ENCODE results near the gene KCNMA1. TPM values are rescaled to one million over a fixed set of nuclear protein-coding genes. Genes with fewer than 3 reads are reported as not detected.

The KCNMA1 gene
- polyA plus RNA-seq, 6 donors from 2014 or later: not detected

DNA sequence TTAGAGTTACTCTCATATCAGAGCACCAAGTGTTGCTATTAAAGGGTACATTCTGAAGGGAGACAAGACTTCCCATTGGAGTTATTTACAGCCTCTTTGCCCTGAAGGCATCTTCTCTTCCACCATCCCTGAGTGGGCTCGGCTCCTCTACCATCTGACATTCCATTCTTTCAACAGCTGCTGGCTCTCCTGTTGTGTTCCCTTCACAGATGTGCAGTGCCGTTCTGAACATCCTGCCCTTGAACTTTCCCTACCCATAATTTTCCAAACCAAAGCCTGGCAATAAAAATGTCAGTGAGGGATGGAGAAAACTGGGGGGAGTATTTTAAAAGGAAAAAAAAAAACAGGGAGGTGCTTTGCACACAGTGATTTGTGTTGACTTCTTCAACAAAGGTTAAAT lies 392.9 kb downstream of the KCNMA1 start:
- DNase-seq: no peak
- no peak for ATAC-seq (ENCODE audit: low read depth in 2 of 2)
- Mint-ChIP-seq H3K4me1 (peaks cover 0 to 3% (median 0%) of the 10 kb centered on the region in 3 donors), H3K36me3 (no peaks in the 10 kb centered on the region), H3K27ac (no peak overlapping the region), H3K9me3 (no peaks in the 10 kb centered on the region), H3K27me3 (peaks cover 5 to 13% (median 9%) of the 10 kb centered on the region in 3 donors), H3K4me3 (no peak overlapping the region)

DNA sequence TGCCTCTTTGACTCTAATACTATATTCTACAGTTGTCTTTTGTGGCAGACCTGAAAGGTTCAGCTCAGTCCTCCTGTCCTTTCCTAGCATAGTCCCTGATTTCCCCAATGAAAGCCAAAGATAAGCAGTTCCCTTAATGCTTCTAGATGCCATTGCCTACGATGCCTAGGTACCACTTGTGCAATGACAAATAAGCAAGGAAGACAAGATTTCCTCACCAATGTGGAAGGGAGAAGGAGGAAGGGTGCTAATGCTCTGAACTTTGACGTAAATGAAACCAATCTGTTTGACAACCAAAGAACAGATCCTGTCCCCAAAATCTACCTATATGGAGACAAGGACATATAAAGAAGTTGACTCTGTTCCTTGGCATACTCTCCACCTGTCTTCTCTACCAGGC lies 393.3 kb downstream of the KCNMA1 start:
- peak overlapping the region in 1 of 6 donors; percentile 23 for H3K27ac Mint-ChIP-seq
- DNase-seq: no peak
- H3K9me3 Mint-ChIP-seq: no peaks in the 10 kb centered on the region

DNA sequence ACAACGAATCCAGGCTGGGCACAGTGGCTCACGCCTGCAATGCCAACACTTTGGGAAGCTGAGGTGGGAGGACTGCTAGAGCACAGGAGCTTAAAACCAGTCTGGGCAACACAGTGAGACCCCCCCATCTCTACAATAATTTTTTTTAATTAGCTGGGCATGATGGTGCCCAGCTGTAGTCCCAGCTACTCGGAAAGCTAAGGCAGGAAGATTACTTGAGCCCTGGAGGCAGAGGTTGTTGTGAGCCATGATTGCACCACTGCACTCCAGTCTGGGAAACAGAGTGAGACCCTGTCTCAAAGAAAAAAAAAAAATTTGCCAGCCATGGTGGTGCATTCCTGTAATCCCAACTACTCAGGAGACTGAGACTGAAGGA lies 396.3 kb downstream of the KCNMA1 start:
- no peaks in the 10 kb centered on the region for H3K36me3 Mint-ChIP-seq
- H3K4me1 Mint-ChIP-seq: peaks cover 0 to 3% (median 0%) of the 10 kb centered on the region in 3 donors
- peaks cover 0 to 2% (median 0%) of the 10 kb centered on the region in 7 donors for H3K9me3 Mint-ChIP-seq
- no peak overlapping the region for H3K4me3 Mint-ChIP-seq
- DNase-seq (no peak), ATAC-seq (ENCODE audit: low read depth in 2 of 2) (no peak)
- H3K27ac Mint-ChIP-seq: no peak overlapping the region
- peaks cover 0 to 5% (median 0%) of the 10 kb centered on the region in 3 donors for H3K27me3 Mint-ChIP-seq

More for the DNA sequence above, 393.3 kb downstream of the KCNMA1 start:
- Mint-ChIP-seq H3K36me3 (no peaks in the 10 kb centered on the region), H3K4me3 (no peak overlapping the region), H3K27me3 (peaks cover 3 to 12% (median 8%) of the 10 kb centered on the region in 3 donors), H3K4me1 (peaks cover 0 to 3% (median 0%) of the 10 kb centered on the region in 3 donors)
- ATAC-seq (ENCODE audit: low read depth in 2 of 2): no peak

DNA sequence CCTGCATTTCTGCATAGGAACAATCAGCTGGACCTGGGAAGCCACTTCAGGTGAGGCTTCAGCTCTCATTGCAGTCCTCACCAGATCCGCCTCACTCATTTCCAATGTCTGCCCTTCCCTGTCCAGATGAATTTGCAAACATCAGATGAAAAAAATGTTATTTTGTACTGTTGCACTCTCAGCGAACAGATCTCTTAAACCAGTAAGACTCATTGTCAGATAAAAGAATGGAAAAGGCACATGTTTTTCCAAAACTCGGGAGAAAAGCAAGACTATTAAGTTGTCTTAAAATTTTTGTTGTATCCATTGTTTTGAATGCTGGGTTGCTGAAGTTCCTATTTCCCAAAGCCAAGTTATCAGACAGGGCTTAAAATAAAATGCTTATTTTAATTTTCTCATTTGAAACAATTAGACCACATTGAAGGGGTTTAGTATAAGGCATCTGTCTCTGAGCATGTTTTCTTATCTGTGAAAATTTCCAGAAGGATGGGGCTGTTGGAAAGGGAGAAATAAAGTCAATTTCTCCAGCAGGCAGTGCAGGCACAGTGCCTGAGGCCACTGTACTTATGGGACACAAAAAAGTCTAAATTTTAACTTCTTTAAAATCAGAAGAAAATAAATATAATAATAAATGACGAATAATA lies 396.8 kb downstream of the KCNMA1 start:
- Mint-ChIP-seq H3K4me1 (peaks cover 0 to 3% (median 0%) of the 10 kb centered on the region in 3 donors), H3K27ac (no peak overlapping the region), H3K9me3 (peaks cover 0 to 2% (median 0%) of the 10 kb centered on the region in 7 donors), H3K27me3 (peaks cover 0 to 5% (median 0%) of the 10 kb centered on the region in 3 donors), H3K36me3 (no peaks in the 10 kb centered on the region), H3K4me3 (no peak overlapping the region)
- ATAC-seq (ENCODE audit: low read depth in 2 of 2): no peak
- DNase-seq: no peak

DNA sequence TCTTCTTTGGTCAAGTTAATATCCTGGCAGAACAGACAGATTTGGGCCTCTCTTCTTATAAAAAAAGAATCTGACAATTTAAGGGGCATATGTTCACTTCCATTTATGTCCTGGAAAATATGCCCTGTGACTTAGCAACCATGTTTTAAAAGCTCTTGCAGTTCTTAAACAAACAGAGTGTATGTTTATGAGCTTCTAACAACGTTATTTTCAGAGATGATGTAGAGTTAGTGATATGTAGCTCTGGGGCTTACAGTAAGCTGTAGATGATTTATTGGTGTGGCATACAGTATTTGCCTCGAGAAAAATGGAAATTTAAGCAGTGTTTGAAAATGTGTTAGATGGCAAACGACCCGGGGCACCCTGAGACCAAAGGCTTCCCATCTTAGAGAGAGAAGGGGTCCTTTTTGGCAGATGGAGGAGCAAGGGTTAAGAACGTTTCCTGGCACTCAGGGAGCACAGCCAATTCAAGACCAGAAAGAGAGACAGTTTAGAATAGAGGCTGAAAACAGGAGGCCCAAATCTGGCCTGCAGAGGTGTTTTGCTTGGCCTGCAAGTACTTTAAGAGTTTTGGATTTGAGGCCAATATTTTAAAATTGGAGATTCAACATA lies 397.5 kb downstream of the KCNMA1 start:
- Mint-ChIP-seq H3K9me3 (peaks cover 0 to 2% (median 0%) of the 10 kb centered on the region in 7 donors), H3K27ac (no peak overlapping the region), H3K27me3 (peaks cover 0 to 5% (median 0%) of the 10 kb centered on the region in 3 donors), H3K4me1 (peaks cover 0 to 3% (median 0%) of the 10 kb centered on the region in 3 donors), H3K36me3 (no peaks in the 10 kb centered on the region), H3K4me3 (no peak overlapping the region)
- ATAC-seq (ENCODE audit: low read depth in 2 of 2) (no peak), DNase-seq (no peak)

DNA sequence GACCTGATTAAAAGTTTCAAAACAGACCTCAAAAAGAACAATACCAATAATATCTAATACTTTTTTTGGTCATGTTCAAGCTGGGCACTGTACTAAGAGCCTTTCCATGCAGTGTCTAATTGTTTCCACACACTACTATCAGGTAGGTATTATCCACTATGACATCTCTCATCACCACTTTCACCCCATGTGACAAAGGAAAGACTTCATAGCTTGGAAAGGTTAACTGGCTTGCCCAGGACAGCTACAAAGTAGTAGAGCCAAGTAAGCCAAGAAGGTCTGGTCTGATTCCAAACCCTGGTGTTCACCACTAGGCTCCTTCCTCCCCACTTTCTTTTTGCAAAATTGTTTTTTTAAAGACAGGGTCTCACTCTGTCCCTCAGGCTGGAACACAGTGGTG lies 400.5 kb downstream of the KCNMA1 start:
- no peak for DNase-seq
- peaks cover 0 to 3% (median 0%) of the 10 kb centered on the region in 7 donors for H3K9me3 Mint-ChIP-seq
- no peaks in the 10 kb centered on the region for H3K36me3 Mint-ChIP-seq
- no peak for ATAC-seq (ENCODE audit: low read depth in 2 of 2)
- no peaks in the 10 kb centered on the region for H3K4me1 Mint-ChIP-seq
- peaks cover 0 to 5% (median 0%) of the 10 kb centered on the region in 3 donors for H3K27me3 Mint-ChIP-seq
- H3K4me3 Mint-ChIP-seq: no peak overlapping the region
- H3K27ac Mint-ChIP-seq: no peak overlapping the region

DNA sequence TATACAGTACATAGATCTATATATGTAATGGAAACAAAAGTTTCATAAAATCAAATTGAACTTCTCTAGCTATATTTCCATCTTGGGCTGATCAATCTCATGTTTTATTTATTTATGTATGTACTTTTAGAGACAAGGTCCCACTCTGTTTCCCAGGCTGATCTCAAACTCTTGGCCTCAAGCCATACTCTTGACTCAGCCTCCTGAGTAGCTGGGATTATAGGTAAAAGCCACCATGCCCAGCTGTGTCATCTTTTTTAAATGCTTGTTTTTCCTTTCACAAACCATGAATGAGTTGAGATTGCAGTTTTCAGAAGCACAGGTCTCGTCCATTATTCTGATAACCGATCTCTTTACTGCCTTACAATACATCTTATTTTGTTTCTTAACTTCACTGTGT lies 400.9 kb downstream of the KCNMA1 start:
- H3K27me3 Mint-ChIP-seq: peaks cover 0 to 7% (median 0%) of the 10 kb centered on the region in 3 donors
- ATAC-seq (ENCODE audit: low read depth in 2 of 2) (no peak), DNase-seq (no peak)
- no peak overlapping the region for H3K4me3 Mint-ChIP-seq
- H3K27ac Mint-ChIP-seq: no peak overlapping the region
- H3K9me3 Mint-ChIP-seq: peaks cover 0 to 3% (median 0%) of the 10 kb centered on the region in 7 donors
- no peaks in the 10 kb centered on the region for H3K36me3 Mint-ChIP-seq
- no peaks in the 10 kb centered on the region for H3K4me1 Mint-ChIP-seq

DNA sequence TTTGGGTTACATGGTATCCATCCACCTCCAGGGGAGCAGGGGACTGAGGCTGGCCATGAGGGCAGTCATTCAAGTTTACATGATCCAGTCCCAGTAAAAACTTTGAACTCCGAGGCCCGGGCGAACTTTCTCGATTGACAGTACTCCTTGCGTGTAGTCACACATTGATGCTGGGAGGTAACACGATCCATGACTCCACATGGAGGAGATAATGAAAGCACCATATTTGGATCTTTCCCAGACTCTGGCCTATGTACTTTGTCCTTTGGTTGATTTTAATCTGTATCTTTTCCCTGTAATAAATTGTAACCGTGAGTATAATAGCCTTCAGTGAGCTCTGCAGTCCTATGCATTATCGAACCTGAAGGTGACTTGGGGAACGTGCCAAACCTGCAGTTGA lies 401.6 kb downstream of the KCNMA1 start:
- DNase-seq (no peak), ATAC-seq (ENCODE audit: low read depth in 2 of 2) (no peak)
- H3K4me1 Mint-ChIP-seq: no peaks in the 10 kb centered on the region
- peaks cover 0 to 3% (median 0%) of the 10 kb centered on the region in 7 donors for H3K9me3 Mint-ChIP-seq
- no peaks in the 10 kb centered on the region for H3K36me3 Mint-ChIP-seq
- peaks cover 0 to 11% (median 0%) of the 10 kb centered on the region in 3 donors for H3K27me3 Mint-ChIP-seq
- no peak overlapping the region for H3K27ac Mint-ChIP-seq
- no peak overlapping the region for H3K4me3 Mint-ChIP-seq

DNA sequence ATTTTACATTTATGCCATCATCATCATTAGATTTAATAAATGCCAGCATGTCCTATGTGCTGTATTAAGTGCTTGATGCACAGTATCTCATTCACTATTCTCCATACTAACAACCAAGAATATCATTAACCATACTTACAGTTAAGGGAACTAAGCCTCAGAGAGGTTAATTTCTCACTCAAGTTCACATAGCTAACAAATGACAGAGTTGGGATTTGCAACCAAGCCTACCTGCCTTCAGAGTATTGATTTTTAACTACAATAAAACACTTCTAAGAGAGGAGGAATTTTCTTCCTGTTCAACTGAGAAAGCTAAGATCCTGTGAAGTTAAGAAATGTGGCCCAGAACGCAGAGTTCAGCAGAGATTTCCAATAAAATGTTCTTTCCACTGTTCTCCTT lies 403.0 kb downstream of the KCNMA1 start:
- Mint-ChIP-seq H3K27me3 (peaks cover 0 to 18% (median 0%) of the 10 kb centered on the region in 3 donors), H3K4me3 (no peak overlapping the region), H3K9me3 (peaks cover 0 to 3% (median 0%) of the 10 kb centered on the region in 7 donors), H3K27ac (no peak overlapping the region), H3K36me3 (no peaks in the 10 kb centered on the region), H3K4me1 (no peaks in the 10 kb centered on the region)
- ATAC-seq (ENCODE audit: low read depth in 2 of 2) (no peak), DNase-seq (no peak)

DNA sequence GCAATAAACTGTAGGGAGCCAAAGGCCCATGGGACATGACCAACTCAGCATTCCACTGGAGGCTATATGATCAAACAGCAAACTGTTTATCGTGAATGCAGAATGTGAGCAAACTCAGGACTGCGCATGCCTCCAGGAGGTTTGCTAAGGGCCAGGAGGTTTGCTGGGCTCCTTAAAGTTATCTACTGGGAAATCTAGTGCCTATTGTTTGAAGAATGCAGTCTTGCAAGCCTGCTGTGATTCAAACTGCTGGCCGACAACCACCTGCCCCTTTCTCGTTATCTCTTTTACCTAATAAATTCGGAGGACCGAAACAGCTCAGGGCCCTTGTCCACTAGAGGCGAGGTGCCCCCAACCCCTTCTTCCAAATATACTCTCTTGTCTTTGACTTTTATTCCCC lies 404.1 kb downstream of the KCNMA1 start:
- ATAC-seq (ENCODE audit: low read depth in 2 of 2) (no peak), DNase-seq (no peak)
- peaks cover 0 to 22% (median 0%) of the 10 kb centered on the region in 3 donors for H3K27me3 Mint-ChIP-seq
- H3K27ac Mint-ChIP-seq: no peak overlapping the region
- H3K4me1 Mint-ChIP-seq: no peaks in the 10 kb centered on the region
- peaks cover 0 to 3% (median 0%) of the 10 kb centered on the region in 7 donors for H3K9me3 Mint-ChIP-seq
- H3K36me3 Mint-ChIP-seq: no peaks in the 10 kb centered on the region
- no peak overlapping the region for H3K4me3 Mint-ChIP-seq

DNA sequence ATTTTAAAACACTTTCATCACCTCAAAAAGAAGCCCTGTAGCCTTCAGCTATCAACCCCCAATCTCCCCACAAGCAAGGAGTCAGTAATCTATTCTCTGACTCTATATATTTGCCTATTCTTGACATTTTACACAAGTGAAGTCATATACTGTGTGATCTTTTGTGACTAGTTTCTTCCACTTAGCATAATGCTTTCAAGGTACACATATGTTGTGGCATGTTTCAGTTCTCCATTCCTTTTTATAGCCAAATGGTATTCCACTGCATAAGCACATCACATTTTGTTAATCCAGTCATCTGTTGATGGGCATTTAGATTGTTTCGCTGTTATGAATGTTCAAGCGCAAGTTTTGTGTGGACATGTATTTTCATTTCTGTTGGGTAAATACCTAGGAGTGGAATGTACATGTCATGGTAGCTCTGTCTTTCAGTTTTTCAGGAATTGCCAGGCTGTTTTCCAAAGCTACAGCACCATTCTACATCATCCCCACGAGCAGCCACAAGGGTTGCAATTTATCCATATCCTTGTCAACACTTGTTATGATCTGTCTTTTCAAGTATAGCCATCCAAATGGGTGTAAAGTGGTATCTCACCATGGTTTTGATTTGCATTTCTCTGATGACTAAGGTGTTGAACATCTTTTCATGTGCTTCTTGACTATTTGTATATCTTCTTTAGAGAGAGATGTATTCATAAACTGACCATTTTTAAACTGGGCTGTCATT lies 405.6 kb downstream of the KCNMA1 start:
- Mint-ChIP-seq H3K9me3 (peaks cover 0 to 3% (median 0%) of the 10 kb centered on the region in 7 donors), H3K4me3 (no peak overlapping the region), H3K4me1 (no peaks in the 10 kb centered on the region), H3K36me3 (no peaks in the 10 kb centered on the region), H3K27me3 (peaks cover 0 to 26% (median 0%) of the 10 kb centered on the region in 3 donors), H3K27ac (no peak overlapping the region)
- no peak for DNase-seq
- ATAC-seq (ENCODE audit: low read depth in 2 of 2): no peak

DNA sequence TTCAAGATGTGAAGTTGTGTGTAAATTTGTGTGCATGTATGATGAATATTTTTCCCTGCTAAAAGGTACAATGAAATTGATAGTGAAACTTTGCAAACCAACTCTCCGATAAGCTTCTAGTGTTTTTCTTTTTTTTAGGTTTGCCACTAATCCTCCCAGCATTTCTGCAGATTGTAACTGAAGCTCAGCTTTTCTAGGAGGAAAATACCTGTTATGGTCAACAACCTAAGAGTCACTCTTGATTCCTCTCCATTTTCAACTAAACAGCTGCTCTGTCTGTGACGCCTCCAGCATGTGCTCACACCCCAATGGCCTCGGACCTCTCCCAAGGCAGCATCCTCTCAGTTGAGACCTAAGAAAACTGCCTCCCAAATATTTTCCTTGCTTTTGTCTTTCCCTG lies 406.2 kb downstream of the KCNMA1 start:
- DNase-seq: no peak
- H3K4me3 Mint-ChIP-seq: no peak overlapping the region
- H3K27me3 Mint-ChIP-seq: peaks cover 0 to 26% (median 0%) of the 10 kb centered on the region in 3 donors
- no peaks in the 10 kb centered on the region for H3K4me1 Mint-ChIP-seq
- no peak for ATAC-seq (ENCODE audit: low read depth in 2 of 2)
- peaks cover 0 to 3% (median 0%) of the 10 kb centered on the region in 7 donors for H3K9me3 Mint-ChIP-seq
- H3K27ac Mint-ChIP-seq: no peak overlapping the region
- no peaks in the 10 kb centered on the region for H3K36me3 Mint-ChIP-seq

DNA sequence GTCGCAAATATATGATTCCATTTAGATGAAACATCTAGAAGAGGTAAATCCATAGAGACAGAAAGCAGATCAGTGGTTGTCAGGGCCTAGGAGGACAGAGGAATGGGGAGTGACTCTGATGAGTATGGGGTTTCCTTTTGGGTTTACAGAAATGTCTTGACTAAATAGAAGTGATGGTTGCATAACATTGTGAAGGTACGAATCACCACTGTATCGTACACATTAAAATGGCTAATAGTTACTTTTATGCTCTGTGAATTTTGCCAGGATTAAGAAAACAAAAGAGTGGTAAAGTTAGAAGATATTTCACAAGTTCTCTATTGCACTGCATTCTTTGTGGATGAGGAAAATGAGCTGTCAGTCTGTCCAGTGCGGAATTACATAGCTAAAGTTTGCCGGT lies 407.4 kb downstream of the KCNMA1 start:
- no peak for DNase-seq
- Mint-ChIP-seq H3K9me3 (peaks cover 0 to 3% (median 0%) of the 10 kb centered on the region in 7 donors), H3K4me3 (no peak overlapping the region), H3K36me3 (no peaks in the 10 kb centered on the region), H3K27me3 (peaks cover 0 to 26% (median 0%) of the 10 kb centered on the region in 3 donors), H3K4me1 (no peaks in the 10 kb centered on the region), H3K27ac (no peak overlapping the region)
- ATAC-seq (ENCODE audit: low read depth in 2 of 2): no peak
